Measurements from ENCODE around the gene MYCBP. TPM values are rescaled to one million over a fixed set of nuclear protein-coding genes. Genes with fewer than 3 reads are reported as not detected.

The MYCBP gene
- total and polyA plus RNA-seq, 2 of the 13 experiments (the other 11 are each of a cell fraction or from before 2014, with no cell fraction given), result 11.4 to 30.4 TPM

GRCh38 chr1:38860454-38860795, 12.7 kb downstream of the MYCBP start (continued):
- TF ChIP-seq, protein P1, sequence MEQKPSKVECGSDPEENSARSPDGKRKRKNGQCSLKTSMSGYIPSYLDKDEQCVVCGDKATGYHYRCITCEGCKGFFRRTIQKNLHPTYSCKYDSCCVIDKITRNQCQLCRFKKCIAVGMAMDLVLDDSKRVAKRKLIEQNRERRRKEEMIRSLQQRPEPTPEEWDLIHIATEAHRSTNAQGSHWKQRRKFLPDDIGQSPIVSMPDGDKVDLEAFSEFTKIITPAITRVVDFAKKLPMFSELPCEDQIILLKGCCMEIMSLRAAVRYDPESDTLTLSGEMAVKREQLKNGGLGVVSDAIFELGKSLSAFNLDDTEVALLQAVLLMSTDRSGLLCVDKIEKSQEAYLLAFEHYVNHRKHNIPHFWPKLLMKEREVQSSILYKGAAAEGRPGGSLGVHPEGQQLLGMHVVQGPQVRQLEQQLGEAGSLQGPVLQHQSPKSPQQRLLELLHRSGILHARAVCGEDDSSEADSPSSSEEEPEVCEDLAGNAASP (CRISPR knock-in tag; IDR thresholded peaks at IDR 0.05; ENCODE audit: borderline replicate concordance), result 0 out of 2 replicates have a peak, but pooled peaks have one; percentile 2
- TF ChIP-seq ZNF546 (CRISPR knock-in tag; conservative IDR thresholded peaks at IDR 0.05) (0 out of 2 replicates have a peak, but pooled peaks have one; percentile 18), PHF21A (CRISPR knock-in tag; IDR thresholded peaks at IDR 0.05) (0 out of 2 replicates have a peak, but pooled peaks have one; percentile 6)

DNA sequence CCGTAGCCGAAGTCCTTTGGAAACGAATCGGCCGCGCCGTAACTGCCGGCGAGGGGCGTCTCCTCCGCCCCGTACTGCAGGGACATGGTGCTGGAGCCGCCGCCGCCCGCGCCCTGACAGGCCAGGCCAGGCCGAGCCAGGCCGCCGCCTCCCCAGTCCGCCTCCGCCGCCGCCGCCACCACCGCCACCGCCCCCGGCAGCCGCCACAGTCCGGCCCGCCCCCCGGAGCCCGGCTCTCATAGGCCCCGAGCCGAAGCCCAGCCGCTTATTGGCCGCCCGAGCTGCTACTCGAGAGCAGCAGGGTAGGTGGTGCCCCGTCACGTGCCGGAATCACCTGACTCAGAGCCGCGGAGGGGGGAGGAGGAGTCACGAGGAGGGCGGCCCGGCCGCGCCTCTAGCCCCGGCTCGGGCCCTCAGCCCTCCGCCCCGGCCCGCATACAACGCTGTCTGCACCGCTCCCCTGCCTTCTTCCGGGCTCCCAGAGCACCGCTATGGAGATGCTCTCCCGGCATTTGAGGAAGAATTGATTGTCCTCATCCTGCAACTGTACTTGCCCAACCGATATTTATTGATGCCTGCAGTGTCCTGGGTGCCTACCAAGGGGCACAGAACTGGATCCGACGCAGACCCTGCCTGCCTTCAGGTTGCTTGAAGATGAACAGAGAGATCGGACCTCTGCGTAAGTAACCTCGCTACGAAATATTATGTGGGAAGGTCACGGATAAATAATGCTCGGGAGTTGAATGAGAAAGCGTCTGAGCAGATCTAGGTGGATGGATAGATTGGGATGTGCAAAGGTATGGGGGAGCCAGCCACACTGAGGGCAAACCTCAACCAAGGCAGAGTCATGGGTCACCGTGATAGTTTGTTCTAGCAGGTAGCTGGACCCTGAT, 13.3 kb downstream of the MYCBP start, which contains the start of gene RRAGC:
TSS of gene RRAGC (minus strand) at position 212 of the 893 bp plus-strand sequence. CDS start at position 86, 126 bp downstream.
- Histone ChIP-seq H3K27me3 (ENCODE audit: control insufficient read depth in 1 of 2, insufficient read depth in 2 of 2, low read length in 2 of 2) (no peaks in the 10 kb centered on the region; a peak in 1 of 5 replicates), H3K79me2 (ENCODE audit: insufficient read depth, low read length) (peaks cover 49% of the 10 kb centered on the region), H3K27ac (ENCODE audit: extremely low read length, insufficient read depth, low read length) (peak within 1 kb of the TSS; percentile 67), H3K9ac (ENCODE audit: insufficient read depth, low read depth, low read length) (peak within 1 kb of the TSS; percentile 76), H3K36me3 (replicated peaks in 1 of 2; ENCODE audit: control insufficient read depth in 1 of 2, insufficient read depth in 2 of 2, low read length in 2 of 2) (peaks cover 6 to 11% of the 10 kb centered on the region in 2 experiments; a peak in 4 of 5 replicates), H3K4me1 (ENCODE audit: insufficient read depth, low read length) (peaks cover 59% of the 10 kb centered on the region), H3K4me3 (replicated peaks in 1 of 3; ENCODE audit: insufficient read depth in 1 of 3, low read depth in 2 of 3, low read length in 3 of 3) (peak within 1 kb of the TSS; percentile 77 to 98 (median 97)), H2AFZ (ENCODE audit: low read length) (peak within 1 kb of the TSS; percentile 52), H4K20me1 (ENCODE audit: insufficient read depth, low read length) (no peaks in the 10 kb centered on the region), H3K4me2 (ENCODE audit: low read depth, low read length) (peak within 1 kb of the TSS; percentile 83), H3K9me3 (ENCODE audit: low read length) (no peaks in the 10 kb centered on the region)
- POLR2A ChIA-PET, result interaction anchor here (0.6 to 1.7 kb wide), 8 partner anchors 12 to 847 kb away, joined by 3 to 9 read pairs (median 4); partner anchors contain the start of genes AKIRIN1, MYCBP, NDUFS5 and UTP11
- DNase-seq (ENCODE audit: low spot score), result peak; percentile 95
- no TSS peak for BruUV-seq (replicated peaks)
- 0% methylated on average over 9 of the region's 70 CpGs for WGBS (ENCODE audit: low lambda C conversion rate)
- intact Hi-C loops (cut with micrococcal nuclease; ENCODE audit: unreplicated experiment) (loop anchor here (2.0 to 5.0 kb wide), 2 partner anchors 167 to 717 kb away; partner anchors contain the start of genes NDUFS5 and PABPC4), in situ Hi-C loops (cut with HindIII; ENCODE audit: extremely low pct_ligation_motif_present, low pct_unique_long_range_greater_than_20kb) (no loop called here)
- ATAC-seq, result peak; percentile 96
- FAIRE-seq, result no peak
- CTCF ChIA-PET (ENCODE audit: low intra/inter-chr PET ratio, low total read pairs), result no interaction called here
- peak; percentile 54; the same call in 1 of the 2 replicates for TF ChIP-seq ZBTB25 (CRISPR knock-in tag; IDR thresholded peaks at IDR 0.05)
- no peak for TF ChIP-seq SMC3 (IDR thresholded peaks at IDR 0.05; ENCODE audit: low read length)
- TF ChIP-seq BHLHE40 (IDR thresholded peaks at IDR 0.05; ENCODE audit: low read length), result peak; percentile 100
- TF ChIP-seq HOXD1 (CRISPR knock-in tag; IDR thresholded peaks at IDR 0.05), result 0 out of 2 replicates have a peak, but pooled peaks have one; percentile 22
- TF ChIP-seq GATA4 (IDR thresholded peaks at IDR 0.05; ENCODE audit: borderline replicate concordance, low read depth), result no peak
- no peak for TF ChIP-seq ZNF44 (CRISPR knock-in tag; IDR thresholded peaks at IDR 0.05)
- no peak for TF ChIP-seq SRF (IDR thresholded peaks at IDR 0.05; ENCODE audit: low read depth, low read length)
- TF ChIP-seq ARNT (IDR thresholded peaks at IDR 0.05), result no peak
- no peak for TF ChIP-seq ZNF382 (CRISPR knock-in tag; IDR thresholded peaks at IDR 0.05; ENCODE audit: borderline replicate concordance)
- TF ChIP-seq PRMT3 (CRISPR knock-in tag; IDR thresholded peaks at IDR 0.05; ENCODE audit: borderline replicate concordance, low read depth), result no peak
- TF ChIP-seq NFYC (CRISPR knock-in tag; IDR thresholded peaks at IDR 0.05), result peak; percentile 90
- TF ChIP-seq, protein P2, sequence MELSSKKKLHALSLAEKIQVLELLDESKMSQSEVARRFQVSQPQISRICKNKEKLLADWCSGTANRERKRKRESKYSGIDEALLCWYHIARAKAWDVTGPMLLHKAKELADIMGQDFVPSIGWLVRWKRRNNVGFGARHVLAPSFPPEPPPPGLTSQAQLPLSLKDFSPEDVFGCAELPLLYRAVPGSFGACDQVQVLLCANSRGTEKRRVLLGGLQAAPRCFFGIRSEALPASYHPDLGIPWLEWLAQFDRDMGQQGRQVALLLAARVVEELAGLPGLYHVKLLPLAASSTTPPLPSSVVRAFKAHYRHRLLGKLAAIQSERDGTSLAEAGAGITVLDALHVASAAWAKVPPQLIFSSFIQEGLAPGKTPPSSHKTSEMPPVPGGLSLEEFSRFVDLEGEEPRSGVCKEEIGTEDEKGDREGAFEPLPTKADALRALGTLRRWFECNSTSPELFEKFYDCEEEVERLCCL (CRISPR knock-in tag; IDR thresholded peaks at IDR 0.05; ENCODE audit: borderline replicate concordance), result no peak

Data from HepG2 (cell line).